ENCODE measurements around the gene SDHA. TPM values are rescaled to one million over a fixed set of nuclear protein-coding genes. Genes with fewer than 3 reads are reported as not detected.

The SDHA gene
- total RNA-seq, 4 donors from 2014 or later: 86.0 to 150 (median 115) TPM

- no peaks in the 10 kb centered on the region for H3K36me3 ChIP-seq
- DNase-seq (ENCODE audit: extremely low spot score): no peak
- WGBS: no CpG with 5 or more reads among the region's 23 CpGs
- peaks cover 4 to 15% (median 6%) of the 10 kb centered on the region in 4 donors for H3K4me1 ChIP-seq
- no peaks in the 10 kb centered on the region for H3K9me3 ChIP-seq
- peaks cover 0 to 17% (median 0%) of the 10 kb centered on the region in 4 donors for H3K27me3 ChIP-seq
- no peak overlapping the region for H3K4me3 ChIP-seq
- no peak overlapping the region for H3K27ac ChIP-seq (replicated peaks in 1 of 4)
- intact Hi-C loops (cut with DNase I): no loop called here
- TF ChIP-seq EP300 (IDR thresholded peaks at IDR 0.05): no peak
These were observed 46.3 kb upstream of the SDHA start for GRCh38 chr5:171801-172331.

GRCh38 chr5:172421-172820, 45.7 kb upstream of the SDHA start:
- Histone ChIP-seq H3K27me3 (peaks cover 0 to 17% (median 0%) of the 10 kb centered on the region in 4 donors), H3K36me3 (no peaks in the 10 kb centered on the region), H3K4me1 (peaks cover 4 to 15% (median 6%) of the 10 kb centered on the region in 4 donors), H3K4me3 (no peak overlapping the region), H3K9me3 (no peaks in the 10 kb centered on the region), H3K27ac (replicated peaks in 1 of 4) (no peak overlapping the region)
- WGBS: 95% methylated on average over 13 of the region's 13 CpGs
- intact Hi-C loops (cut with DNase I): no loop called here
- DNase-seq (ENCODE audit: extremely low spot score): no peak
- TF ChIP-seq POLR2A (IDR thresholded peaks at IDR 0.05; ENCODE audit: low read depth): no peak

- Histone ChIP-seq H3K4me3 (no peak overlapping the region), H3K9me3 (no peaks in the 10 kb centered on the region), H3K4me1 (peaks cover 4 to 15% (median 6%) of the 10 kb centered on the region in 4 donors), H3K27me3 (peaks cover 0 to 17% (median 0%) of the 10 kb centered on the region in 4 donors), H3K36me3 (no peaks in the 10 kb centered on the region), H3K27ac (replicated peaks in 1 of 4) (no peak overlapping the region)
- intact Hi-C loops (cut with DNase I): no loop called here
- DNase-seq (ENCODE audit: extremely low spot score): no peak
- 85% methylated on average over 14 of the region's 17 CpGs for WGBS
- TF ChIP-seq CTCF (IDR thresholded peaks at IDR 0.05) (no peak), EP300 (IDR thresholded peaks at IDR 0.05) (no peak), POLR2A (IDR thresholded peaks at IDR 0.05; ENCODE audit: low read depth) (no peak), POLR2AphosphoS5 (IDR thresholded peaks at IDR 0.05) (no peak)
These were observed 45.3 kb upstream of the SDHA start for GRCh38 chr5:172841-173251.

- H3K4me3 ChIP-seq: no peak overlapping the region
- H3K9me3 ChIP-seq: no peaks in the 10 kb centered on the region
- no peak overlapping the region for H3K27ac ChIP-seq (replicated peaks in 1 of 4)
- TF ChIP-seq POLR2AphosphoS5 (IDR thresholded peaks at IDR 0.05) (no peak), CTCF (IDR thresholded peaks at IDR 0.05) (no peak), POLR2A (IDR thresholded peaks at IDR 0.05; ENCODE audit: low read depth) (no peak), EP300 (IDR thresholded peaks at IDR 0.05) (no peak)
- no peak for DNase-seq (ENCODE audit: extremely low spot score)
- WGBS: 87% methylated on average over 20 of the region's 22 CpGs
- intact Hi-C loops (cut with DNase I): no loop called here
- no peaks in the 10 kb centered on the region for H3K36me3 ChIP-seq
- peaks cover 4 to 9% (median 4%) of the 10 kb centered on the region in 4 donors for H3K4me1 ChIP-seq
- H3K27me3 ChIP-seq: peaks cover 0 to 17% (median 0%) of the 10 kb centered on the region in 4 donors
These were observed 44.5 kb upstream of the SDHA start for GRCh38 chr5:173392-174290.

GRCh38 chr5:174291-174600, 43.9 kb upstream of the SDHA start:
- intact Hi-C loops (cut with DNase I): no loop called here
- no peak overlapping the region for H3K27ac ChIP-seq (replicated peaks in 1 of 4)
- peaks cover 0 to 5% (median 1%) of the 10 kb centered on the region in 4 donors for H3K4me1 ChIP-seq
- H3K27me3 ChIP-seq: peaks cover 0 to 17% (median 0%) of the 10 kb centered on the region in 4 donors
- no peaks in the 10 kb centered on the region for H3K36me3 ChIP-seq
- no peak overlapping the region for H3K4me3 ChIP-seq
- no peak for DNase-seq (ENCODE audit: extremely low spot score)
- WGBS: 88% methylated on average over 5 of the region's 5 CpGs
- H3K9me3 ChIP-seq: no peaks in the 10 kb centered on the region
- TF ChIP-seq CTCF (IDR thresholded peaks at IDR 0.05) (no peak), POLR2AphosphoS5 (IDR thresholded peaks at IDR 0.05) (no peak), EP300 (IDR thresholded peaks at IDR 0.05) (no peak), POLR2A (IDR thresholded peaks at IDR 0.05; ENCODE audit: low read depth) (no peak)

All from esophagus muscularis mucosa (tissue), 4 donors.